GM18517 (cell line): ENCODE data around the gene CSNK1G1.
A peak's percentile ranks its signal among the peaks of the same experiment; 100 is the strongest.

Experiments
- ATAC-seq: cut with Tn5 transposase; IDR thresholded peaks from one replicate; pipeline ENCODE4 v1.9.1; 2021; ENCODE audit warnings: mild to moderate bottlenecking, moderate library complexity; ENCODE audit not compliant: unreplicated experiment

Gene CSNK1G1

GRCh38 chr15:64157599-64158125, 198.3 kb downstream of the CSNK1G1 start:
- ATAC-seq: no peak

GRCh38 chr15:64156652-64157331, 199.2 kb downstream of the CSNK1G1 start:
- ATAC-seq: no peak

GRCh38 chr15:64155802-64156651, 199.9 kb downstream of the CSNK1G1 start:
- ATAC-seq: no peak

GRCh38 chr15:64153480-64154367, 202.2 kb downstream of the CSNK1G1 start:
- ATAC-seq: peak; percentile 49

GRCh38 chr15:64152507-64153387, 203.2 kb downstream of the CSNK1G1 start:
- peak; percentile 10 for ATAC-seq

- ATAC-seq: peak; percentile 6
Observed at GRCh38 chr15:64151727-64152506, 204.1 kb downstream of the CSNK1G1 start, which contains the start of gene SNX22. TSS of gene SNX22 (plus strand) at chr15:64151731. CDS start at chr15:64151776, 45 bp downstream.

- no peak for ATAC-seq
Observed at GRCh38 chr15:64149893-64150578, 205.9 kb downstream of the CSNK1G1 start.

- ATAC-seq: no peak
Observed at GRCh38 chr15:64149424-64149823, 206.5 kb downstream of the CSNK1G1 start.

- ATAC-seq: no peak
Observed at GRCh38 chr15:64148581-64148980, 207.4 kb downstream of the CSNK1G1 start.

GRCh38 chr15:64148168-64148567, 207.8 kb downstream of the CSNK1G1 start:
- no peak for ATAC-seq

GRCh38 chr15:64146885-64147681, 208.9 kb downstream of the CSNK1G1 start:
- ATAC-seq: no peak

- no peak for ATAC-seq
Observed at GRCh38 chr15:64146520-64146884, 209.5 kb downstream of the CSNK1G1 start.

- ATAC-seq: no peak
Observed at GRCh38 chr15:64146041-64146440, 209.9 kb downstream of the CSNK1G1 start.

GRCh38 chr15:64144565-64145281, 211.2 kb downstream of the CSNK1G1 start:
- ATAC-seq: peak; percentile 59

- ATAC-seq: no peak
Observed at GRCh38 chr15:64144192-64144564, 211.8 kb downstream of the CSNK1G1 start.

GRCh38 chr15:64143276-64143675, 212.7 kb downstream of the CSNK1G1 start:
- ATAC-seq: no peak
